HG02623 (cell line): ENCODE measurements around the gene SLC25A30.
"Not testable (repeated sequence)": the region's sequence is repeated elsewhere in the genome, so short reads cannot be mapped to it uniquely, and the experiment has no call there.

ENCODE experiments used
- ATAC-seq: cut with Tn5 transposase; IDR thresholded peaks from one replicate; pipeline ENCODE4 v1.9.1; 2021; ENCODE audit warnings: moderate library complexity; ENCODE audit not compliant: unreplicated experiment

The SLC25A30 gene

DNA sequence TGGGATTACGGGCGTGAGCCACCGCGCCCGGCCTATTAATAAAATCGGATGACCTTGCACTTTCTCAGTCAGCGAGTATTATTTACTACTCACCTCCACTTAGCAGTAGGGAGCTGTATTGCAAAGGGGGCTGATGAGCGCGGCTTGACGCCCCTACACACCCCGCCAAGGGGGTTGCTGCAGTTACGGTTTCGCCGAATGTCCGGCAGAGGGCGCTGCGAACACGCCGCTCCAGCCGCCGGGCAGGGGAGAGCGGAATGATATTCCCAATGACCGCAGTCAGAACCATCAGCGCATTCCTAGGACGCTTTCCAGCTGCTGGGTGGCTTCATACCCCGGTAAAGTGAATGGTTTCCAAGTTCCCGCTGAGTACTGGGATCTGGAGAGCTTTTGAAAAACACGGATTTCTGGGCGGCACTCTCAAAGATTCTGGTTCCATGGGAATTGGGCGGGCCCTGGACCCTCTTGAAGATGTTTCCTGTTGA lies 47.2 kb downstream of the SLC25A30 start:
- no peak for ATAC-seq

- no peak for ATAC-seq
Measured at GRCh38 chr13:45369116-45369515, 49.1 kb downstream of the SLC25A30 start.

DNA sequence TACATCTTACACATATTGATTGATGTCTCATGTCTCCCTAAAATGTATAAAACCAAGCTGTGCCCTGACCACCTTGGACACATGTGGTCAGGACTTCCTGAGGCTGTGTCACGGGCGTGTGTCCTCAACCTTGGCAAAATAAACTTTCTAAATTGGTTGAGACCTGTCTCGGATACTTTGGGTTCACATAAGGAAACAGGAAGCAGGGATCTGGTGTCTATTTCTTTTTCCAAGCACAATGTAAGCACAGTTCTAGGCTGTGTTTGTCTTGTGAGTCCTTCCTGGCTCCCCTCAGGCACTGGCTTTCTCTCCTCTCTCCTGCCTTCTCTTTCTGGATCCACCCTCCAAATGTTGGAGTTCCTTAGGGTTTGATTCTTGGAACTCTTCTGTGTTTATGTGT lies 49.6 kb downstream of the SLC25A30 start:
- ATAC-seq: no peak

DNA sequence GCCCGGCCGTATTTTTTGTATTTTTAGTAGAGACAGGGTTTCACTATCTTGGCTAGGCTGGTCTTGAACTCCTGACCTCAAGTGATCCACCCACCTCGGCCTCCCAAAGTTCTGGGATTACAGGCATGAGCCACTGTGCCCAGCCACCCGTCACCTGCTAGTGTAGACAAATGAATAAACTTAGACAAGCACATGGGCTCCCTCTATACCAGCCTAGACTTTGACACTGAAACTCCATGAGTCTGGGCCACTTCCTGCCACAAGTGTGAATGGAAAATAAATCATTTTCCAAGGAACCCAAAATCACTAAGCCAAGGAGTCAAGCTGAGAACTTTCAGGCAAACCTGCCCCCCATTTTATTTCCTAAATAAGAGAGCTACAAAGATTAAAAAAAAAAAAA lies 50.2 kb downstream of the SLC25A30 start:
- no peak for ATAC-seq

DNA sequence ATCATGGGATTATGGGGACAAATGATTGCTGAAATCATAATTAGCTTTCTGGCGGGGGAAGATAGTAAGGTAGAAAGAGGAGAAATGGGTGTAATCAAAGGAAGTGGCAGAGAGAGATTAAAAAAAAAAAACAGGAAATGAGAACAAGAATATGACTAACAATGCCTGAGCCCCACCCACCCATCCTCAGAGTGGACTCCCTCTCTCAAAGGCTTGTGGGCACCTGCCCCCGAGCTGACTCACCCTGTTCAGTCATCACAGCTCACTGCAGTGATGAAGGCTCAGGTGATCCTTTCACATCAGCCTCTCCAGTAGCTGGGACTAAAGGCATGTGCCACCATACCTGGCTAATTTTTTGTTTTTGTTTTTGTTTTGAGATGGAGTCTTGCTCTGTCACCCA lies 50.8 kb downstream of the SLC25A30 start:
- ATAC-seq: peak; percentile 83

- ATAC-seq: no peak
Measured at GRCh38 chr13:45365558-45365885, 52.7 kb downstream of the SLC25A30 start.

DNA sequence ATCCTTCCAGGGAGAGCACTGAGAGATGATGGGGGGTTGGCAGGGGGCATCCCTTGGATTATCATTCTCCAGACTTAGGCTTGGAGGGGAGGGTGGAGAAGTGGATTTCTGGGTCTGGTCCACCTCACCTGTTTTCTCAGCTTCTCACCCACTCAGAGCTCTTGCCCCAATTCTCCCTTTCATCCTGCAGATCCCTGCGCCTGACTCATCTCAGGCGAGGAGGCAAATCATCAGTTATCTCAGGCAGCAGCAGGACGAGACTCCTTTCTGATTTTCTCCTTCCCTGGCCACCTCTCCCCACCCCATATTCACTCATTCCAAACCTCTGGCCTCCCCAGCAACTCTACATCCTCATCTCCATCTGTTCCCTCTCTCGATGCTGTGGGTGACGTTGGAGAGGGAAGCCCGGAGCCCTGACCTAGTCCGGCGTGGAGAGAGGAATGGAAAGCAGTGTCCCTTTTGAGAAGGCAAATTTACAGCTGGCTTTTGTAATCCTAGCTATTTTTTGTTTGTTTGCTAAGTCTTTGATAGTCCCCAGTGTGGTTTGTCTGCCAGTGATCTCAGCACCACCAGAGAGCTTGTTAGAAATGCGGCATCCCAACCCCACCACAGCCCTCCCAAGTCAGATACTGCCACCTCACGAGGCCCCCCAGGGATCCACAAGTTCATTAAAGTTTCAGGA lies 53.2 kb downstream of the SLC25A30 start:
- no peak for ATAC-seq

DNA sequence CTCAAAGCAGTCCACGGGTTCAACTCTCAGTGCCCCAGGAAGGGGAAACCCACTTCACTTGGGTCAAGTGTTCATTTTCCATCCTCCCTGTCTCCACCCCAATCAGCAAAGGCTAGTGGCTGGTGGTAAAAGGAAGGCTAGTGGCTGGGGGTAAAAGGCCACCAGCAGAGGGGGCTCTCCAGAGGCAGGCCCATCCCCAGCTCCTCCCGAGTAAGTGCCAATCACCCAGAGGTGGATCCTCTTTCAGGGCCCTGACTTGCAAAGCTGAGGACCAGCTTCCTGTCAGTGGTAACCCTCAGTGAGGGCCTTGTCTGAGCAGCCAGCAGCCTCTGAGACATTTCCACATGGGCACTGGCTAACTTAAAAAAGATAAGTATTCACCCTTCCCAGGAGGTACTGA lies 55.2 kb downstream of the SLC25A30 start:
- no peak for ATAC-seq

DNA sequence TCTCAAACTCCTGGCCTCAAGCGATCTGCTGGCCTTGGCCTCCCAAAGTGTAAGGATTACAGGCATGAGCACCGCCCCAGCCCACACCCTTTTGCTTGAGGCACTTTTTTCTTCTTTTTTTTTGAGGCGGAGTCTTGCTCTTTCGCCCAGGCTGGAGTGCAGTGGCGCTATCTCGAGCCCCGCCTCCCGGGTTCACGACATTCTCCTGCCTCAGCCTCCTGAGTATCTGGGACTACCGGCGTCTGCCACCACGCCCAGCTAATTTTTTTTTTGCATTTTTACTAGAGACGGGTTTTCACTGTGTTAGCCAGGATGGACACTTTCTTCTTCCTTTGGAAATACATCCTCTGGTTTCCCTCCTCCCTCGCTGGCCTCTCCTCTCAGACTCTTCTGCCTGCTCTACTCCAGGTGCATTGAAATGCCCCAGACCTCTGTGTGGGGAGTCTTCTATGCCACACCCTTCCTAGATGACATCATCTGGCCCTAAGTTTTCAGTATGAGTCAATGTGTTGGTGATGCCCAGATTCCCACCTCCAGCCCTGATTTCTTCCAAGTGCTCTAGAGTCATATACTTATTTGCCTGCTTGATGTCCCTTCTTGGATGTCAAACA lies 56.5 kb downstream of the SLC25A30 start:
- no peak for ATAC-seq

DNA sequence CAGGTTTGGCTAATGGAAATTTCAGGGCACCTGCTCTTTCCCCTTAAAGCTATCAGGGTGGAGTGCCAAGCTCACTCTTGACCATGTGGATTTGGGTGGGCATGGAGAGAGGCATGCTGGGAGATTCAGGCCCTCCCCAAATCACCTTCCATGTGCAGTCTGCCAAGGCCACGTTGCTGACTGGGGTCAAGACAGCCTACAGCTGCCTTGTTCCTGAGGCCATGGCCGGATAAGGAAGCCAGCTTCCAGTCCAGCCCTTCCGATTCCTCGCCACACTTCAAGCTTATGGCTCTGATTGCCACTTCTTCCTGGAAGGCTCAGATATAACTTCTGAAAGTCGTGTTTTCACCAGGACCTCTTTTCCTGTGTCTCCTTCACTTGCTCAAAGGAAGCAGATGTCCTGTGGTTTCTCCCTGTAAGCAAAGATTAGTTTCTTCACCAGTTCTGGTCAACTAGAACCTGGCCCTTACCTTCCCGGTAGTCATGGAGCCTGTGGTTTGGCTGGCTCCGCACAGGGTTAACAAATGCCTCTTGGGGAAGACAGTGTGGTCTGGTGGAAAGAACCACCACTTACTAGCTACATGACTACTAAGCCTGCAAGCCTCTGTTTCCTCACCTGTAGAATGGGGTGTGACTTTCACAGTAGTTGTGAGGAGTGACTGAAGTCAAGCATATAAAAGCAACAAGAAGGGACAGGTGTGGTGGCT lies 61.1 kb downstream of the SLC25A30 start:
- no peak for ATAC-seq

- no peak for ATAC-seq
Measured at GRCh38 chr13:45353895-45354294, 64.3 kb downstream of the SLC25A30 start.

DNA sequence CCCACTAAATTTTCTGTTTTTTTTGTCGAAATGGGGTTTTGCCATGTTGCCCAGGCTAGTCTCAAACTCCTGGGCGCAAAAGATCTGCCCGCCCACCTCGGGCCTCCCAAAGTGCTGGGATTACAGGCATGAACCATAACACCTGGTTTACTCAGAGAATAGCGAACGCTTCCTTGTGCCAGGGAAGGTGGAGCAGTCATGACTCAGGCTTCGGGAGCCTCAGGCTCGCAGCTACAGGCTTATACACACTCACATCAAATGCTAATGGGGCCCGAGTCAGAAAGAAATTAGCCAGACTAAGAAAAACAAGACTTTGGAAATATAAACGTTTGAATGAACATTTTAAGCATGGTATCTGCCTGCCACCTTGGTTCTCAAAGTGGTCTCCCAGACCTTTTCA lies 66.1 kb downstream of the SLC25A30 start:
- no peak for ATAC-seq

DNA sequence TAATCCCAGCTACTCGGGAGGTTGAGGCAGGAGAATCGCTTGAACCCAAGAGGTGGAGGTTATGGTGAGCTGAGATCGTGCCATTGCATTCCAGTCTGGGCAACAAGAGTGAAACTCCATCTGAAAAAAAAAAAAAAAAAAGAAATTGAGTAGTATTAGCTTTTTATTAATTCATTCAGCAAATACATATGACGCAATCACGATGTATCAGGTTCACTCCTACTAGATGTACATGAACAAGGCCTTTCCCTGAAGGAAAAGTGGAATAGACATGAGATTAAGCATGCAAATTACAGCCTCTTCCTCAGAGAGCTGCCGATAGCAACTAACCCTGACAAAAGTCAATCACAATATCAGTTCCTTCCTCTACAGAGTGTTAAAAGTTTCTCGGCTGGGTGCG lies 68.0 kb downstream of the SLC25A30 start:
- ATAC-seq: no peak

DNA sequence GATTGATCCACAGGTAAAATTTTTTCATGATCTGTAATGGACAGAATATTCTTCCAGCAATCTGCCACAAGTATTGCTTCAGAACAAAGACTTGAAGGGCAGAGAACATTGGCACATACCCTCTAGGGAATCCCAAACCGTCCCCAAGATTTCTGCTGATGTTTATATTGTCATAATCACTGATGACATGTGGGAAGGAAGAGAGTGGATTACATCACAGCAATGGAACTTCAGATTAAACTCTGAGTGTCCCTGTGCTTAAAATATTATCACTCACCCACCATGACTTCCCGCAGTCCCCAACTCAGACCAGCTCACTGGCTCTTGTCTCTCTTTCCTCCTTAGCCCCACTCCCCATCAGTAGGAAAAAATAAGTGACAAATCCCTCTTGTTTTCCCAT lies 68.7 kb downstream of the SLC25A30 start:
- no peak for ATAC-seq

- not testable (repeated sequence) for ATAC-seq
Measured at GRCh38 chr13:45344064-45344463, 74.1 kb downstream of the SLC25A30 start.
